Testis (tissue), 2 donors: ENCODE measurements around the gene PI3.

Source experiments
- CTCF ChIP-seq, 3 experiments: fragments of 450-650 bp in 2 of 3; fragments of 200-600 bp in 1 of 3; sonication (generic) in 1 of 3; IDR thresholded peaks; one replicate each; pipeline ENCODE4 v1.5.1; 2016 to 2019; ENCODE audit warnings: antibody characterized with exemption in 3 of 3, mild to moderate bottlenecking in 2 of 3, moderate library complexity in 1 of 3
- POLR2A ChIP-seq: fragments of 450-650 bp; IDR thresholded peaks from one replicate; pipeline ENCODE4 v1.6.1; 2017; ENCODE audit warnings: antibody characterized with exemption, mild to moderate bottlenecking, moderate library complexity

- TF ChIP-seq CTCF (IDR thresholded peaks at IDR 0.05) = no peak
- TF ChIP-seq POLR2A = no peak
These were observed 14.4 kb downstream of the PI3 start for GRCh38 chr20:45189067-45189609.
